Fibroblast of villous mesenchyme (primary cell): ENCODE data around the gene POLR2J. TPM values are rescaled to one million over a fixed set of nuclear protein-coding genes. Genes with fewer than 3 reads are reported as not detected.
"Not testable (repeated sequence)": the region's sequence is repeated elsewhere in the genome, so short reads cannot be mapped to it uniquely, and the experiment has no call there.

Source experiments
- DNase-seq: peaks from one replicate; pipeline ENCODE4 v3.0.0-alpha.2; 2010; ENCODE audit warnings: low read depth
- H3K4me3 ChIP-seq: 2 replicates; pipeline ENCODE4 v1.5.1; 2011; ENCODE audit warnings: low read depth, mild to moderate bottlenecking, low read length
- total RNA-seq: library from RNA; depleted of rRNA; stranded (reverse); fragments of >200 nt; gene quantifications from 2 replicates; pipeline ENCODE4 v1.2.3, GENCODE V29; 2012
- TF ChIP-seq, protein P1 (sequence below): IDR thresholded peaks from 2 replicates; pipeline ENCODE4 v1.5.1; 2012; ENCODE audit warnings: low read depth, mild to moderate bottlenecking, low read length; ENCODE audit not compliant: insufficient read depth

Gene POLR2J
- 28.0 and 34.5 TPM in 2 replicates for total RNA-seq

DNA sequence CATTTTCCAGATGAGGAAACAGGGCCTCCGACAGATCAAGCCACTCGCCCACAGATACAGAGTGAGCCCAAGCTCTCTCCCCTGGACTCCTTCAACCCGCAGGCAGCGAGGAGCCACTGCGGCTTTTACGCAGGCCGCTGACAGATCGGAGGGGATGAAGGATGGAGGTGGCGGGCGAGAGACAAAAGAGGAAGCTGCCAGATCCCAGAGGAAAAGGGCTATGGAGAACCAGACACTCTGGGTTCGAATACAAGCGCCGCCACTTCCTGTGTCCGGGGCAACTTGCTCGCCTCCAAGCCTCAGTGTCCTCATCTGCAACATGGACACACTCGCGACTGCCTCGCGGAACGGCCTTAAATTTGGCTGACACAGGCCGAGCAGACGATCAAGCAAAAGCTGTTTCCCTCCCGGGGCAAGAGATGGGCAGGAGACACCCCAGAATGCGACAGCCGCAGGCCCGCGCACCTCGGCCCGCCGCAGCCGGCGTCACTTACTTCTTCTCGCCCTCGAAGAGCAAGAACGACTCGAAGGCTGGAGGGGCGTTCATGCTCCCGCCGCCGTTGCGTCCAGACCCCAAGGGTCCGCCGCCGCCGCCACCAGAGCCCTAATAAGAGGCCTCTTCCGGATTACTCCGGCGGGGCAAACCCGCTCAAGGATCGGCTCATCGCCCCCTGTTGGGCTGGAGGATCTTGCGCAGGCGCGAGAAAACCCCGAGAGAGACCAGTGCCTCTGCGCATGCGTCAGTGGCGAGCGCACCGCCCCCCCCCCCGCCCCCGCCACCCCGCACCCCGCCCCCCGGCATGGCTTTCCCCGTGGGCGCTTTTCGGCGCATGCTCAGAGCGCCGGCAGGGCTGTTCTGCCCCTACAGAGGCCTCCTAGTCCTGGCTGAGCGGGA lies at the start of gene POLR2J:
Gene POLR2J (minus strand): TSS at position 609 of the 895 bp plus-strand sequence. CDS start 62 bp downstream, at position 547.
- DNase-seq, result peak; percentile 88
- H3K4me3 ChIP-seq, result peak within 1 kb of the TSS; percentile 60
- TF ChIP-seq, protein P1, sequence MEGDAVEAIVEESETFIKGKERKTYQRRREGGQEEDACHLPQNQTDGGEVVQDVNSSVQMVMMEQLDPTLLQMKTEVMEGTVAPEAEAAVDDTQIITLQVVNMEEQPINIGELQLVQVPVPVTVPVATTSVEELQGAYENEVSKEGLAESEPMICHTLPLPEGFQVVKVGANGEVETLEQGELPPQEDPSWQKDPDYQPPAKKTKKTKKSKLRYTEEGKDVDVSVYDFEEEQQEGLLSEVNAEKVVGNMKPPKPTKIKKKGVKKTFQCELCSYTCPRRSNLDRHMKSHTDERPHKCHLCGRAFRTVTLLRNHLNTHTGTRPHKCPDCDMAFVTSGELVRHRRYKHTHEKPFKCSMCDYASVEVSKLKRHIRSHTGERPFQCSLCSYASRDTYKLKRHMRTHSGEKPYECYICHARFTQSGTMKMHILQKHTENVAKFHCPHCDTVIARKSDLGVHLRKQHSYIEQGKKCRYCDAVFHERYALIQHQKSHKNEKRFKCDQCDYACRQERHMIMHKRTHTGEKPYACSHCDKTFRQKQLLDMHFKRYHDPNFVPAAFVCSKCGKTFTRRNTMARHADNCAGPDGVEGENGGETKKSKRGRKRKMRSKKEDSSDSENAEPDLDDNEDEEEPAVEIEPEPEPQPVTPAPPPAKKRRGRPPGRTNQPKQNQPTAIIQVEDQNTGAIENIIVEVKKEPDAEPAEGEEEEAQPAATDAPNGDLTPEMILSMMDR, result peak; percentile 43

- H3K4me3 ChIP-seq, DNase-seq: not testable (repeated sequence)
Observed at GRCh38 chr7:102527822-102528793, 49.4 kb upstream of the POLR2J start.

GRCh38 chr7:102527182-102527581 lies 48.5 kb upstream of the POLR2J start:
- not testable (repeated sequence) for H3K4me3 ChIP-seq, DNase-seq

DNA sequence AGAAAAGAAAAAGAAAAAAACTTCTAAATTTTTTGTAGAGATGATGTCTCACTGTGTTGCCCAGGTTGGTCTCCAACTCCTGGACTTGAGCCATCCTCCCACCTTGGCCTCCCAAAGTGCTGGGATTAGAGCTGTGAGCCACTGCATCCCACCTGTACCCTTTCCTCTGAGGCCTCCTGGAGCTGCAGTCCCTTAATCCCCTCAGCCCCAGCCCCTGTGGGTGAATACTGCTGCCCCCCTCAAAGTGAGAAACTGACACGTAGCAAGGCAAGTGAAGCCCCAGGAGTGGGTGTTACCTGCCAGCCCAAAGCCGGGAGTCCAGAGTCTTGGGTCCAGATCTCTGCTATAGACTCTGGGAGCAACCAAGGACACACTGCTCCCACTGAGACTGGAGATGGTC lies 46.1 kb upstream of the POLR2J start:
- not testable (repeated sequence) for H3K4me3 ChIP-seq, DNase-seq

DNA sequence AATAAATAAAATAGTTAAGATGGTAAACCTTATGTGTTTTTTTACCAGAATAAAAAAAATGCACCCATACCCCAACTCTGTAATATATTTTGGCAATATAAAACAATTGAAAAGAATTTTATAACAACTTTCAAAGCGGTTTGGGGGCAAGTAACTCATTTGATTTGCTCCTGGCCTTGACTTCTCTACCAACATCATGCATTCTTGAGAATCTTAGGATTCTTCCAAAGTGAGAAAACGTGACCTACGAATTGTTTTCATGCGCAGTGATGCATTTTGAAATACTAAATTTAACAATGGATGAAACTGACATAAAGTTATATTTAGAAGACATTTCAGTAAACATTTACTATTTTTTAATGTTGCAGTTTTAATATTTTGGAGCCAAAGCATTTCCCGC lies 42.1 kb upstream of the POLR2J start:
- not testable (repeated sequence) for DNase-seq, H3K4me3 ChIP-seq

DNA sequence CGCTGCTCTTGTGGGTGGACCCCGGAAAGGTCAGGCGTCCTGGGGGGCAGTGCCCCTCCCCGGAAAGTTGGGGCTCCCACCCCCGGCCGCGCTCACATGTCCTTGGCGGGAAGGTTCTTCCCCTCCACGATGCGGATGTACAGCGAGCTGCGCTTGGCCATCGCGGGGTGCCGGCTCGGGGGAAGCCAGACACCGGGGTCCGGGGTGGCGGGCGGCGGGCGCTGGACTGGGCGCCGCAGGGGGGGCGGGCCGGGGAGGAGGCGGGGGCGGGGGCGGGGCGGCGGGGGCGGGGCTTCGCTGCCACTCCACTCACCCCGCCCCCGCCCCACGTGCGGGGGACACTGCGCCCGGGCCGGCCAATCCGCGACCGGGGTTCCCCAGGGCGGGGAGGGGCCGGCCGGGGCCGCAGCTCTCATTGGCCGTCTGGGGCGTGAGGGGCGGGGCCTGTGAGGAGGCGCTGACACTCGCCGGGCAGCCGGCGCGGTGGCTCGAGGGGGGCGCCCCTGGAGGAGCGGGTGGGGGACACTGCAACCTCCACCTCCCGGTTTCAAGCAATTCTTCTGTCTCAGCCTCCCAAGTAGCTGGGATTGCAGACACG lies 38.9 kb upstream of the POLR2J start, which contains the start of gene RASA4B:
Gene RASA4B (minus strand): TSS at position 228 of the 598 bp plus-strand sequence. CDS start 67 bp downstream, at position 161.
- H3K4me3 ChIP-seq, result peak within 1 kb of the TSS; percentile 34
- DNase-seq, result not testable (repeated sequence)

- H3K4me3 ChIP-seq, DNase-seq: not testable (repeated sequence)
Observed at GRCh38 chr7:102516951-102517350, 38.2 kb upstream of the POLR2J start.

DNA sequence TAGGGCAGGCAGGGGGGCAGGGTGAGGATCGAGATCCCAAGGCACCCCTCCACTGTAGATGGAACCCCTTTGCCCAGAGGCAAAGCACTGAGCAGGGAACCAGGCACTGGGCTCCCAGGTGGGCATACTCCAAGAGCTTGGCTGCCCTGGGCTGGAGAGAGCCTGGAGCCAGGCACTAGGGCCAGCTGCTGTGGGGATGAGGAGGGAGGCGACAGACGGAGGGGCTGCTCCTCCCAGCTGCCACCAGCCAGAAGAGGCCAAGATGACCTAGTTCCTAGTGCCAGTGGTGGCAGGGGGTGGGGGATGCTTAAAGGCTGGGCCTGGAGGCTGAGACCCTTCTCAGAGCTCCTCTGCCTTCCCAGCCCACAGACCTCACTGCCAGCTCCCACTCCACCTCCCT lies 37.2 kb upstream of the POLR2J start:
- not testable (repeated sequence) for H3K4me3 ChIP-seq, DNase-seq

GRCh38 chr7:102514881-102515721 lies 36.4 kb upstream of the POLR2J start:
- not testable (repeated sequence) for DNase-seq, H3K4me3 ChIP-seq

- peak; percentile 78 for DNase-seq
- peak overlapping the region; percentile 49 for H3K4me3 ChIP-seq
Observed at GRCh38 chr7:102512642-102513221, 34.0 kb upstream of the POLR2J start.

DNA sequence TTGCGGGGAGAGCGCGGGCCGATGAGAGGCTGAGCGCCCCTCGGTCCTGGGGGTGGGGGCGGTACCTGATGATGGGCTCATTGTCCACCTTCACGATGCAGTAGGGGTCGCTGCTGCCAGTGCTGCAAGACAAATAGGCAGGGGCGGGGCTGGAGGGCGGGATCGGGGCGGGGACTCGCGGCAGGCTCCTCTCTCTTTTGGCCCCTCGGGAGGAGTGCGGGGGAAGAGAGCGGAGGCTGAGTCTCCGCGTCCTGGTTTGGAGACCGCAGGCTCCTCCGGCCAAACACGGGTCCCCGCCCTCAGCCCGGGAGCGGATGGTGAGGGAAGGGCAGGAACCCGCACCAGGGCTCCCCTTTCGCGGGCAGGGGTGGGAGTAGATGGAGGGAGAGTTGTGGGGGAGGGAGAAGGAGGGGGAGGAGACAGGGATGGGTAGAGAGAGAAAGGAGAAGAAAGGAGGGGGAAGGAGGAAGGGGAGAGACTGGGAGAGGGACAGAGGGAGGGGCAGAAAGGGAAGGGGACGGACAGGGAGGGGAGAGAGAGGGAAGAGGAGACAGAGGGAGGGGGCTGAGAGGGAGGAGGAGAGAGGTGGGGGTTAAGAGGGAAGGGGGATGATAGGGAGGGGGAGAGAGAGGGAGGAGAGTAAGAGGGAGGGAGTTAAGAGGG lies 33.3 kb upstream of the POLR2J start:
- not testable (repeated sequence) for DNase-seq, H3K4me3 ChIP-seq

GRCh38 chr7:102510575-102510974 lies 31.9 kb upstream of the POLR2J start:
- not testable (repeated sequence) for DNase-seq, H3K4me3 ChIP-seq

DNA sequence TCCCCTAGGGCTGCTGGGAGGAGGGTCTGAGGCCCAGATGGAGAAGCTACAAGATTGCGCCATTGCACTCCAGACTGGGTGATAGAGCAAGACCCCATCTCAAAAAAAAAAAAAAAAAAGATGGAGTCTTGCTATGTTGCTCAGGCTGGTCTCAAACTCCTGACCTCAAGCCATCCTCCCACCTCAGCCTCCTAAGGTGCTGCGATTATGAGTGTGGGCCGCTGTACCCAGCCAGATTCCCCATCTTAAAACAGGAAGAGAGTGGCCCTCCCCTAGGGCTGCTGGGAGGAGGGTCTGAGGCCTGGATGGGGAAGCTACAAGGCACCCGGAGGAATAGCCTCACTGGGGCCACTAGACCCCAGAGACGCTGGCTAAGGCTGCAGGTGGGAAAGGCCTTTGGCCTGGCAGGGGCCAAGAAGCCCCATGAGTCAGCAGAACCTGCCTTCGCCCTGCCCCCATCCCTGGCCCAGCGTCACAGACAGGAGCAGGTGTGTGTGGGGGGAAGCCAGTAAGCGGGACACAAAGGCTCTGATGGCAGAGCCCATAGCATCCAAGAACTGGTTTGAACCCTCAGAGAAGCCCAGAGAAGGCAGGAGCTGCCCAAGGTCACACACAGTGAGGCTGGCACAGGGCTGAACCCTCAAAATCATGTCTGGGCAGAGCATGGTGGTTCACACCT lies 28.8 kb upstream of the POLR2J start:
- DNase-seq, H3K4me3 ChIP-seq: not testable (repeated sequence)

DNA sequence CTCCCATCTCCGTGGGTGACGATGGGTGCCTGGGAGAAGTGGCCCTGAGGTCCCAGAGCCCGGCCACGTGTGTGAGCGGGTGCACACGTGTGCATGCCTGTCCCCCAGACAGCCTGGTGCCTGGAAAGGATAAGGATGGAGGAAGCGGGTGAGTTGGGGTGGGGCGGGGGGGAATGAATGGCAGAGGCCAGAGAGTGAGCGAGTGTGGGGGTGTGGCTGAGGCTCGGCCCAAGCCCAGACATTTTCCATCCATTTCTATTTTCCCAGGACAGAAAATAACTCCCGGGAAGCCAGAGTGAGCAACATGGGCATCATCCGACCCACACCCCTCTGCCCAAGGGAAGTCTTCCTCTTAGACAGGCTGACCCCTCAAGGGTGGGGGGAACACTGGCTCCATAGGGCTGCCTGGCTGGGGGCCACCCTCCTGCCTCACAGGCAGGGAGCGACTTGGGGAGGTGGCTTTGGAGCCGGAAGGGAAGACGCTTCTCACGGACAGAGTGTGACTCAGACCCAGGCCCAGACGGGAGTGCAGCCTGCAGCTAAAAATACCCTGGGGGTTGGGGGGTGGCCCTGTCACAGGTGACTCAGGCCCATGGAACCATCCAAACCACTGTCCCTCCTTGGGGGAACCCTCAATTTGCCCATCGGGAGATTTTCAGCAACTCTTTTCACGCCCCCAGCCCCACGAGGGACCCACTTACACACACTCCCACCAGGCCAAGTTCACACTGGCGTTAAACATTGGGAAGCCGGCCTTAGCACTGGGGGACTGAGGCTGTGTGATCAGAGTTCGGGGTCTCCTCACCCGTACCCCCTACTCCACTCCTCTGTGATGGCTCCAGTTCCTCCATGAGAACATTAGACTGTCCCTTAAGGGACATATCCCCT lies 26.8 kb upstream of the POLR2J start:
- DNase-seq, H3K4me3 ChIP-seq: not testable (repeated sequence)
